Transverse colon (tissue), 4 donors: ENCODE results near the gene ABCC1.

ENCODE experiments used
- EP300 ChIP-seq: sonication (generic); formaldehyde crosslinking; IDR thresholded peaks from one replicate; pipeline ENCODE4 v1.6.1; 2017; ENCODE audit warnings: antibody characterized with exemption, low read depth
- POLR2A ChIP-seq: fragments of 450-650 bp; IDR thresholded peaks from one replicate; pipeline ENCODE4 v1.6.1; 2016; ENCODE audit warnings: antibody characterized with exemption, mild to moderate bottlenecking, moderate library complexity
- POLR2AphosphoS5 ChIP-seq, 3 donors: sonication (generic); formaldehyde crosslinking; IDR thresholded peaks; one replicate each; pipeline ENCODE4 v1.6.1; 2016; ENCODE audit warnings: antibody characterized with exemption in 3 of 3
- TF ChIP-seq, protein P1 (sequence below), 5 experiments: fragments of 200-600 bp in 3 of 5; fragments of 450-650 bp in 2 of 5; sonication (generic) in 3 of 5; IDR thresholded peaks; 1 replicate in 2 of 5; 2 replicates in 3 of 5; pipeline ENCODE4 v1.5.1; 2016 to 2017; ENCODE audit warnings: antibody characterized with exemption in 5 of 5, inconsistent platforms in 3 of 5, mild to moderate bottlenecking in 2 of 5, moderate library complexity in 1 of 5

DNA sequence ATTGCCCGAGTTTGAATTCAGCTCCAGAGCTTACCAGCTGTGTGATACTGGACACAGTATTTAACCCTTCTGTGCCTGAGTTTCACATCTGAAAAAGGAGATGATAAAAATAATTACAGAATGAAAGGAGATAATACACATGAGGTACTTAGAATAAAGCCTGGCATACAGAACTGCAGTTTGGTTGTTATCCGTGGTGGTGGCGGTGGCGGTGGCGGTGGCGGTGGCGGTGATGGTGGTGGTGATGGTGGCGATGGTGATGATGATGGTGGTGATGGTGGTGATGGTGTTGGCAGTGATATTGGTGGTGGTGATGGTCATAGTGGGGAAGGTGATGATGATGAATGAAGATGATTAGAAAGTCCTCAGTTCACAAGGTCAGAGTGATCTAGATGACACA, 57.2 kb downstream of the ABCC1 start:
- no peak for TF ChIP-seq POLR2A
- TF ChIP-seq, protein P1, sequence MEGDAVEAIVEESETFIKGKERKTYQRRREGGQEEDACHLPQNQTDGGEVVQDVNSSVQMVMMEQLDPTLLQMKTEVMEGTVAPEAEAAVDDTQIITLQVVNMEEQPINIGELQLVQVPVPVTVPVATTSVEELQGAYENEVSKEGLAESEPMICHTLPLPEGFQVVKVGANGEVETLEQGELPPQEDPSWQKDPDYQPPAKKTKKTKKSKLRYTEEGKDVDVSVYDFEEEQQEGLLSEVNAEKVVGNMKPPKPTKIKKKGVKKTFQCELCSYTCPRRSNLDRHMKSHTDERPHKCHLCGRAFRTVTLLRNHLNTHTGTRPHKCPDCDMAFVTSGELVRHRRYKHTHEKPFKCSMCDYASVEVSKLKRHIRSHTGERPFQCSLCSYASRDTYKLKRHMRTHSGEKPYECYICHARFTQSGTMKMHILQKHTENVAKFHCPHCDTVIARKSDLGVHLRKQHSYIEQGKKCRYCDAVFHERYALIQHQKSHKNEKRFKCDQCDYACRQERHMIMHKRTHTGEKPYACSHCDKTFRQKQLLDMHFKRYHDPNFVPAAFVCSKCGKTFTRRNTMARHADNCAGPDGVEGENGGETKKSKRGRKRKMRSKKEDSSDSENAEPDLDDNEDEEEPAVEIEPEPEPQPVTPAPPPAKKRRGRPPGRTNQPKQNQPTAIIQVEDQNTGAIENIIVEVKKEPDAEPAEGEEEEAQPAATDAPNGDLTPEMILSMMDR (IDR thresholded peaks at IDR 0.05), result no peak
- no peak for TF ChIP-seq EP300
- TF ChIP-seq POLR2AphosphoS5 (IDR thresholded peaks at IDR 0.05), result no peak
